Activated CD4-positive, alpha-beta T cell treated with anti-CD3 and anti-CD28 coated beads, Interleukin-2, Interleukin-4, amounts not matched to agents 100 ng/mL and 50 ng/mL, durations not matched to agents 16 hours and 8 hours (primary cell): ENCODE measurements around the gene FBLL1.
"Not testable (repeated sequence)": the region's sequence is repeated elsewhere in the genome, so short reads cannot be mapped to it uniquely, and the experiment has no call there.

Source experiments
- DNase-seq: peaks from one replicate; pipeline ENCODE4 v3.0.0-alpha.2; 2020; ENCODE audit warnings: low spot score

FBLL1 gene

DNA sequence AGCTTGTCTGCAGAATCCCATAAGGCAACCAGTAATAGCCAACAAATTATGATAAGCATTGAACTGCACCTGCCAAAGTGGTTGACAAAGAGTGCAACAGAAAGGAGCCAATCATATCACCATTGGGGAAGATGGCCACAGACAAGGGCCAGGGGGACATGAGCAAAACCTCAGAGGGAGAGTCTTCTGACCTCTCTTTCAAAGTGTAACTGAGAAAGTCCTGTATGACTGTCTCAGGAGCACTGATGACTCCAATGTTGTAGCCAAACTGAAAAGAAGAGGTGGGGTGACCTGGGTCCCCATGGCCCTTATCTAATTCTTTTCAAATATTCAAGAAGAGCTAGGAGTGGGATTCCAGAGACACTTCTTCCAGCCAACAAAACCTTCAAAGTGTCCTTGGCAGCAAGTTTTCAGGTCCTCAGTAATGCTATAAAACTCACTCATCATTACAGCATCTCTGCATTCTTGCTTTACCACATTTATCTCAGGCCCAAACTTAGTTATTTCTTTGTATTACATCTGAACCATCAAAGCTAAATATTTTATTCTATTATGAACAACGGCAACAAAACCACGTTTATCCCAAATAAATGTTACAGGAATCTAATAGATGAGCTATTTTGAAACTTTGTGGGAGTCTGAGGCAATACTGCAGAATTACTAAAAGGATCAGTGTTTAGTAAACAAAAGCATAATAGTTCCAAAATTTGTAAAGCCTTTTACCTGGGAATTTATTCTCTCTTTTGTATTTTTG, 24.4 kb downstream of the FBLL1 start:
- no peak for DNase-seq

DNA sequence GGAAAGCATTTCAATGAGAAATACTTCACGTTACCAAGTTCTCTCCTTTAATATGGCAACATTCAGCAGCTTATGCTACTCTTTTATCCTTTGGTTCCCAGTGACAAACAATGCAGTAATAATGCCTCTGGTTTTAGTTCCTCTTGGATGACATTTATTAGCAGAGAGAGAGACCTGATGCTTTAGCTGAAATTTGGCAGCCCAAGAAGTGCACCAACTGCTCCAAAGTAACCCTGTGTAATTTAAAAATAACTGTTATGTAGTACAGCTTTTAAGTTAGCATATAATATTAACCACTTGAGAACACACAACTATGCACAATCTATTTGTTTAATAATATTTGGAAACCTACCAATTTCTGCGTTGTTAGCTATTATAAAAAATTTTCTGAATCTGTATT, 28.3 kb downstream of the FBLL1 start:
- DNase-seq, result no peak

DNA sequence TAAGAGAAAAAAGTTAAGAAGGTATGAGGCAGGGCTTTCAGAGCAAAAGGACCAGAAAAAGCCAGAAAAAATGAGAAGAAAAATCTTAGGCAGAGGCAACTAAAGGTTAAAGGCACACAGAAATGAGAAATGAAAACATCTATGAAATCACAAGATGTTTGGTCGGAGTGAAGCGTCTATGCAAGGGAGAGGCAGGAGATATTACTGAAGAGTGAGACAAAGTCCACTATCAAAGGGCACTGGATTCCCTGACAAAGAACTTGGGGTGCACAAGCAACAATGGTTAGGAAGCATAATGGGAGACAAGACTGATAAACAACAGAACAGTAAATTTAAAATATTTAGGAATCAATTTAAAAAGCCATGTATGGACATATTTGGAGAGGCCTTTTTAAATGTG, 33.2 kb downstream of the FBLL1 start:
- no peak for DNase-seq

DNA sequence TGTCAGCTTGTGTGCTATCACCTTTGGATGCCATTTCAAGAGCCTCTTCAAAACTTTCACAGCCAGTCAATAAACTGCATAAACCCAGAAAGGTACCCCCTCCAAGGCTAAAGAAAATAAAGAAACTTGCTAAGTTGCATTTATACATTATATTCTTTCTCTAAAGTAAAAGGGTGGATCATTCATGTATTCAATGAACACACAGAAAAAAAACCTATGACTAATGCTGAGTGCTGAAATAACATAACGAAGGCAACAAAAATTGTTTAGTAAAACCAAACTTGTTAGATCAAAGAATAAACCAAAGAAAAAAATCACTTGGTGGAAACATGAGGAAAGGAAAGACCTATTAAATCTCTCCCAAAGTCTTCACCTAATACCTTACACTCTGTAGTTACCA, 34.9 kb downstream of the FBLL1 start:
- DNase-seq, result no peak

DNA sequence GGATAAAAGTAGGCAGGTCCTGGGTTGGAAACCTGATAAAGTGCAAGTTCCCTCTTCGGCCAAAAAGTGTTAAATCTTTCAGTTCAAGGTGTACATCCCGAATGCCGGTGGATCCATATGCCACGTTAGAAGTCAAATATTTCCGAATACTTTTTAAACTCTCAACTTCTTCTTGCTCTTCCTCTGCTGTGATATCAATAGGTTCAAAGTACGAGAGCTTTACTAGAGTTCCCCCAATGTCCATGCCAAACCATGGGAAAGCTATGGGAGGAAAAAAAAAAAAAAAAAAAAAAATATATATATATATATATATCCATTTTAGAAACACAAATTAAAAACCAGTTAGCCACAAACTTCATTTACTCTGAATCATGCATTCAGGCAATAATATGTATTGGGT, 39.6 kb downstream of the FBLL1 start:
- no peak for DNase-seq

DNA sequence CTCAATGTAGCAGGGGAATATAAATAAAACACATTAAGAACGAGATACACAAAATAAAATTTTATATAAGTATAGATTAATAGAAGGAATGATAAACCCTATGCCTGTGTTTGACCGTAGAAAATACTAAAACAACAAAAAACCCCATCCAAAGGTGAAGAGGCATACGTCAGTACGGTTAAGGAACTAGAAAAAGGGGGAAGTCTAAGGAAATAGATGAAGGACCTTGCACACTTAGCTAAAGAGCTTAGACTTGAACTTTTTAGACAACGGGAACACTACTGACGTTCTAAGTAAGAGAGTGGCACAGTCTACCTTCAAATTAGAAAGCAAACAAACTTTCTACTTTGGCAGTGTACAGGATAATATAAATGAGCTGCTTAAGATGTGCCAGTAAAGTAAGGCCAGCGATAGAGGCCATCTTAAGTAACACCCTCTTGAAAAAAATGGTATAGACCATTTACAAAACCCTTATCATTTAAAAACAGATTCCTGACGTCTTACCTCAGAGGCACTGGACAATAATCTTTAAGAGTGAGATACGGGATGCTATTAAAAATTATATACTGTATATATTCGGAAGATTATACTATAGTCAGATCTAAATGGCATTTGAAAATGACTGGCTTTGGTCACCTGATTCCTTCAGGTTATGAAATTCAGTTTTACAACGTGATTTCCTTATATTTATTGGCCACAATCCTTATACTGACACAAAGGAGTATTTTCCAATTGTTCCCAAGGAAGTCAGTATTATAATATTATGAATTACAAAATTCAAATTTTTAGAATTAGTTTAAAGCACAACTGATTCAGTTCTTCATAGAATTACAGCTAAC, 41.6 kb downstream of the FBLL1 start:
- DNase-seq, result no peak

DNA sequence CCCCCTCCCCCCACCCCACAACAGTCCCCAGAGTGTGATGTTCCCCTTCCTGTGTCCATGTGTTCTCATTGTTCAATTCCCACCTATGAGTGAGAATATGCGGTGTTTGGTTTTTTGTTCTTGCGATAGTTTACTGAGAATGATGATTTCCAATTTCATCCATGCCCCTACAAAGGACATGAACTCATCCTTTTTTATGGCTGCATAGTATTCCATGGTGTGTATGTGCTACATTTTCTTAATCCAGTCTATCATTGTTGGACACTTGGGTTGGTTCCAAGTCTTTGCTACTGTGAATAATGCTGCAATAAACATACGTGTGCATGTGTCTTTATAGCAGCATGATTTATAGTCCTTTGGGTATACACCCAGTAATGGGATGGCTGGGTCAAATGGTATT, 44.6 kb downstream of the FBLL1 start:
- DNase-seq, result not testable (repeated sequence)

DNA sequence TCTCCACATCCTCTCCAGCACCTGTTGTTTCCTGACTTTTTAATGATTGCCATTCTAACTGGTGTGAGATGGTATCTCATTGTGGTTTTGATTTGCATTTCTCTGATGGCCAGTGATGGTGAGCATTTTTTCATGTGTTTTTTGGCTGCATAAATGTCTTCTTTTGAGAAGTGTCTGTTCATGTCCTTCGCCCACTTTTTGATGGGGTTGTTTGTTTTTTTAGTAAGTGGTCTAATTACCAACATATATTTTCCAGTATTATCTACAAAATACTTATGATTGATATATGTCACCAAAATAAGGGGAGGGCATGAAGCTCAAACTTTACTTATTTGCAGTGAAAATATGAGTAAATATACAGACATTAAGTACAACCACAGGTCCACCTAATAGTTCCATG, 45.1 kb downstream of the FBLL1 start:
- not testable (repeated sequence) for DNase-seq

DNA sequence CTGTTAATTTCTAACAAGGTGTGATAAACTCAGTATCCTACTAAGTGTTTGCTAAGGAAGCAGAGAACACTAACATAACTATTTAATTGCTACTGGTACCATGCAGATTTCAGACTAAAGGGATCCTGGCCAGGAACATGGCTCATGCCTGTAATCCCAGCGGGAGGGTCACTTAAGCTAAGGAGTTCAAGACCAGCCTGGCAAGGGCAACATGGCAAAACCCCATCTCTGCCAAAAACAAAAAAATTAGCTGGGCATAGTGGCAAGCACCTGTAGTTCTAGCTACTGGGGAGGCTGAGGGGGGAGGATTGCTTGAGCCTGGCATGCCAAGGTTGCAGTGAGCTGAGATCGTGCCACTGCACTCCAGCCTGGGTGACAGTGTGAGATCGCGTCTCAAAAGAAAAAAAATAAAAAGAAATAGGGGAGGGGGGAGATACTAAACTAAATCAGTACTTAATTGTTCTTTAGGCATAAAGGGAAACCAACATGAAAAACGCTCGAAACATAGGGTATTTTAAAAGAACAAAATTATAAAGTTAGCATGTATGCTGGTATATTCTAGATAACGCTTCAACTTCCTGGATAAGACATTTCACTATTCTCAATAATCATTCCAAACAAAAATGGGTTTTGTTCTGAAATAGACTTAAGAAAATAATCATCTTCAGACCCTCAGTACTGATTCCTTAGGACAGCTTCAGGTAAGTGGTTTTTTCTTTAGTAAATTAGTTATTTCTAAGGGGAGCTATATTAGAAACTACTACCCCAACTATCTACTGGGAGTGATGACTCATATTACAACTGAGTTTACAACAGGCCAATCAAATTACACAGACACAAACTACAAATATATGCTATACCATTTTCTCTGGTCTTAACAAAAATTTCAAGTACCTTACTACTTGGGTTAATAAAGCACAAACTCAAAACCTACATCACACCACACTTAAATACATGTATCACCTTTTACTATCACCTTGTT, 46.6 kb downstream of the FBLL1 start:
- DNase-seq, result no peak

DNA sequence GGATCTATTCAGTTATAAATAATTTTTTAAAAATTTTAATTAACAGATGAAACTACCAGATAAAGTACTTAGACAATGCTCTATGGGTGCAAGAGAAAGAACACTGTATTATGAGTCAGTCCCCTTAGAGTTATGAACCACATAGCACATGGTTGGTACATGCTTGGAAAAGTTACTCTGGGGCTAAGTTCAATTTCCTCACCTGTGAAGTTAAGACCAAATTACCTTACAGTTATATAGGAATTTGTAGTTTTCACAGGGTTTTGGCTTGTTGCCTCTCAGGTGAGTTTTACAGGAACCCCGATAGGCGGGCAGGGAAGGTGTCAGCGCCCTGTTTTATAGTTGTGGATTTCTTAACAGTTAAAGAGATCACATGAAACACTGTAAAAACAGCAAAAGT, 48.9 kb downstream of the FBLL1 start:
- no peak for DNase-seq

DNA sequence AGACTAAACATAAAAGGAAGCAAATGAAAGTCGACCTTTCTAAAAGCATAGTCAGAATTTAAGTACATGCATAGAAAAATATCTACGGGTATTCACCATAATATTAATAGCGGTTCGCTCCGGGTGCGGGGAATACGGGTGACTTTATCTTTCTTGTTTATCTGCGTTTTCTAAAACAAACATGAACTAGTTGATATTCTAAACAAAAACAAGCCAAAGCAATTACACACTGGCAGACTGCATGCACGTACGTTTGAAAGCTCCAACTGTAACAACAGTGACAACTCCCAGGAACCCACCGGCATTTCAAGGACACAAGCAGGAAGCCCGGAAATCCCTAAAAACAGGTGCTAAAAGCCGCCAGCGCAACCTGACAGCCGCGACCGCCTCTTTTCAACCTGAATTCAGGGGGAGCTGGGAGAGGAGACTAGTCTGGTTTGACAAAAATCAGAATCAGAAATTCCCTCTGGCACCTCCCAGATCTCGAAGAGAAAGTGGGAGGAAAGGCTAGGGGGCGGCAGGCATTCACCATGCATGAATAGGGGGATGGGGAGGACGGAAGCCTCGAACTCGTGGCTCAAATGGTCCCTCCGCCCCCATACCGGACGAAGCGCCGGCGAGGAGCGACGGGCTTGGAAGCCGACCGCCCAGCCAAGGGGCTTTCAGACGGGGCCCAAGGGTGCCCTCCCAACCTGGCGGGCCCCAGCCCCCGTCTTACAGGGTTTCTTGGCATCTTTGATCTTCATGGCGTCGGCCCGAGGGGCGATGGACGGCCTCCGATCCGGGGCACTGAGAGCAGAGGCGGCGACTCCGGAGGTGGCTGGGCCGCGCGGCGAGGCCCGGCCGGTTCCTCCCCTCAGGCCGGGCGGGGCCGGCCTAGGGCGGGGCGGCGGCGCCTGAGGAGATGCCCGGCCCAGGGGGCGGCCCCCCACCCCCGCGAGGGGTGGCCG, 49.7 kb downstream of the FBLL1 start, which contains the start of gene PANK3:
Gene PANK3, minus strand, starts transcription at position 831 of the 950 bp plus-strand sequence. Its CDS starts 85 bp downstream, at position 746.
- DNase-seq, result no peak

DNA sequence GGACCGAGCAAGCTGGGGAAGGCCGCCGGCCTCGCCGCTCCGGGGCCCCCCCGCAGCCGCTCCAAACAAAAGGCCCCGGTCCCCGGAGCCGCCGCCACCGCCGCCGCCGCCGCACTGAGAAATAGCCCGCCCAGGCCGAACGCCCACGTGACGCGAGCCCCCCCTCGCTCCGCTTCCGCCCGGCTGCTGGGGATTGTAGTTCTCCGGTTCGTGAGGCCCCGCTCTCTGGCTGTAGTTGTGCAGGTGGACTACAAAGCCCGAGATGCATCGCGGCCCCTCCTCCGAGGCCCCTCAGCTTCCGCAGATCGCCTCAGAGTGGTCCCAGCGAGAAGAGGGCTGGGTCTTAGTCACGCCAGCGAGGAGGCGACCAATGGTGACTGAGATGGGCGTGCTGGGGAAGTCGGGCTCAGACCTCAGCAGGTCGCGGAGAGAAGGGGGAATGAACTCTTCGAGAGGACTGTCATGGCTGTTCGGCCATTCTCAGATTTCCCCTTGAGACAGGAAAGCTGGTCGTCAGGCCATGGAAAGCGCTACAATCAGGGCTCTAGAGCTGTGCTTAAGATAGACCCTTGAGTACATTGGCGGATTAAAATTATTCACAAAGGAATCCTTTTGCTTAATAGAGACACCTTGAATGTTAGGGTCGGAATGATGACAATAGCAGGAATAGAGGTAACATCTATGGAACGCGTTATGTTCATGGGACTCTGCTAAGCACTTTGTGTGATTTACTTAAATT, 50.6 kb downstream of the FBLL1 start:
- peak; percentile 98 for DNase-seq

DNA sequence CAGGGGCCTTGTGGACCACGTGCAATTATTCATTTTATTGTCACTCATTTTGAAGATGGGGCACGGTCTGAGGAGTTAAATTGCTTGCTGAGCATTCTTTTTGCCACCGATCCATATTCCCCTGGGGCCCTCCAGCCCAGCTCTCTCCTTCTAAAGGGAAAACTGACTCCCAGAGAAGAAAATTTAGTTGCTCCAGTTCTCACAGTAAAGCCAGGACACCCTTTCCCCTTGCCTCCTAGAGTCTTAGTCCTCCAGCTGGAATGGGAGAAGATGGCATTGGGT, 51.1 kb downstream of the FBLL1 start:
- DNase-seq, result no peak
